Effector memory CD4-positive, alpha-beta T cell (primary cell): Measurements from ENCODE around the gene SEL1L2.

Source experiments
- DNase-seq, 3 donors: peaks; one replicate each; pipeline ENCODE4 v3.0.0-alpha.2; 2020
- H3K27ac ChIP-seq: 2 replicates; pipeline ENCODE4 v1.7.0; 2013; ENCODE audit warnings: mild to moderate bottlenecking, low read length, moderate library complexity; ENCODE audit not compliant: insufficient read depth, poor library complexity, severe bottlenecking
- H3K27me3 ChIP-seq: replicated peaks from 2 replicates; pipeline ENCODE4 v1.7.0; 2013; ENCODE audit warnings: mild to moderate bottlenecking, low read length; ENCODE audit not compliant: insufficient read depth, control insufficient read depth, poor library complexity, severe bottlenecking
- H3K36me3 ChIP-seq: 2 replicates; pipeline ENCODE4 v1.7.0; 2013; ENCODE audit warnings: mild to moderate bottlenecking, low read length, moderate library complexity; ENCODE audit not compliant: control insufficient read depth, insufficient read depth
- H3K4me1 ChIP-seq: 2 replicates; pipeline ENCODE4 v1.7.0; 2013; ENCODE audit warnings: low read length, mild to moderate bottlenecking; ENCODE audit not compliant: control insufficient read depth, insufficient read depth, poor library complexity, severe bottlenecking
- H3K4me3 ChIP-seq: 2 replicates; pipeline ENCODE4 v1.7.0; 2013; ENCODE audit warnings: low read length, low read depth, mild to moderate bottlenecking; ENCODE audit not compliant: insufficient read depth, poor library complexity, severe bottlenecking
- H3K9me3 ChIP-seq: 2 replicates; pipeline ENCODE4 v1.7.0; 2013; ENCODE audit warnings: mild to moderate bottlenecking, low read length, moderate library complexity; ENCODE audit not compliant: control insufficient read depth
- total RNA-seq, 3 donors: gene quantifications; one replicate each; lab custom pipeline; 2026; lab: John Stamatoyannopoulos, UW

SEL1L2 gene, protein sequence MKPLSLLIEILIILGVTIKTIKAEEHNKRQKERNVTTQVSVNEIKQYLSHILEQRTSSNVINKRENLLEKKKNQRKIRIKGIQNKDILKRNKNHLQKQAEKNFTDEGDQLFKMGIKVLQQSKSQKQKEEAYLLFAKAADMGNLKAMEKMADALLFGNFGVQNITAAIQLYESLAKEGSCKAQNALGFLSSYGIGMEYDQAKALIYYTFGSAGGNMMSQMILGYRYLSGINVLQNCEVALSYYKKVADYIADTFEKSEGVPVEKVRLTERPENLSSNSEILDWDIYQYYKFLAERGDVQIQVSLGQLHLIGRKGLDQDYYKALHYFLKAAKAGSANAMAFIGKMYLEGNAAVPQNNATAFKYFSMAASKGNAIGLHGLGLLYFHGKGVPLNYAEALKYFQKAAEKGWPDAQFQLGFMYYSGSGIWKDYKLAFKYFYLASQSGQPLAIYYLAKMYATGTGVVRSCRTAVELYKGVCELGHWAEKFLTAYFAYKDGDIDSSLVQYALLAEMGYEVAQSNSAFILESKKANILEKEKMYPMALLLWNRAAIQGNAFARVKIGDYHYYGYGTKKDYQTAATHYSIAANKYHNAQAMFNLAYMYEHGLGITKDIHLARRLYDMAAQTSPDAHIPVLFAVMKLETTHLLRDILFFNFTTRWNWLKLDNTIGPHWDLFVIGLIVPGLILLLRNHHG
- 0 reads per million in 3 donors for total RNA-seq

DNA sequence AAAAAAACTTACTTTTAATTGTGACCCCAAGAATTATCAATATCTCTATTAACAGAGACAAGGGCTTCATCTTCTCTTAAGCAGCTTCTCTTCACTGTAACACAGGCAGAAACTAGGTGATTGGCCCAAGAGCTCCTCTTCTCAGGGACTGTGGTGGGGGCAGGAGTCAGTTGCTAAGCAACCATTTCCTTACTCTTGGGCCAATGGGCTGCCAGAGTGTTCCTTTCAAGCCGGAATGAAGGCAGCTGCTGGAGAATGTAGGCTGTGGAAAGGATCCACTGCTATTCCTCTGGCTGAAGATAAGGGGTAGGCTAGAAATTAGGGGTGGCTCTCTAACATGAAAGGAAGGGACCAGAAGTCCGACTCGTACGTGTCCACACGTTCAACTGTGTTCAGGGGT lies at the start of gene SEL1L2:
SEL1L2 (minus strand) TSS at position 150 of the 400 bp plus-strand sequence; CDS start at position 70, 80 bp downstream.
- no peak within 1 kb of the TSS for H3K27ac ChIP-seq
- H3K9me3 ChIP-seq, result peaks cover 5% of the 10 kb centered on the region
- no peaks in the 10 kb centered on the region for H3K36me3 ChIP-seq
- no peak within 1 kb of the TSS for H3K4me3 ChIP-seq
- no peaks in the 10 kb centered on the region for H3K27me3 ChIP-seq
- H3K4me1 ChIP-seq, result no peaks in the 10 kb centered on the region
- DNase-seq, result no peak

DNA sequence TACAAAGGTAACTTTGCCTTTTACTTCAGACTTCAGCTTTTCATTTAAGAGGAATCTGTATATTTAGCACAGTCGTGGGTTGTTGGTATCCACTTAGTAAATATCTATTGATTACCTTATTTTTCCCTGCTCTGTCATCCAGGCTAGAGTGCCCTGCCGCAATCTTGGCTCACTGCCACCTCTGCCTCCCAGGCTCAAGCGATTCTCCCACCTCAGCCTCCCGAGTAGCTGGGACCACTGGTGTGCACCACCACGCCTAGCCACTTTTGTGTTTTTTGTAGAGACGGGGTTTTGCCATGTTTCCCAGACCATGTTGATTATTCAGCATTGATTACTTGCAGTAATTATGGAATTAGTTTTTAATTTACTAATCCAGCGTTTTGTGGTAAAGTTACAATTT lies 46.2 kb upstream of the SEL1L2 start:
- H3K27ac ChIP-seq, result no peak overlapping the region
- no peaks in the 10 kb centered on the region for H3K4me1 ChIP-seq
- DNase-seq, result no peak
- H3K9me3 ChIP-seq, result no peaks in the 10 kb centered on the region
- H3K27me3 ChIP-seq, result no peaks in the 10 kb centered on the region
- H3K36me3 ChIP-seq, result no peaks in the 10 kb centered on the region
- H3K4me3 ChIP-seq, result no peak overlapping the region

DNA sequence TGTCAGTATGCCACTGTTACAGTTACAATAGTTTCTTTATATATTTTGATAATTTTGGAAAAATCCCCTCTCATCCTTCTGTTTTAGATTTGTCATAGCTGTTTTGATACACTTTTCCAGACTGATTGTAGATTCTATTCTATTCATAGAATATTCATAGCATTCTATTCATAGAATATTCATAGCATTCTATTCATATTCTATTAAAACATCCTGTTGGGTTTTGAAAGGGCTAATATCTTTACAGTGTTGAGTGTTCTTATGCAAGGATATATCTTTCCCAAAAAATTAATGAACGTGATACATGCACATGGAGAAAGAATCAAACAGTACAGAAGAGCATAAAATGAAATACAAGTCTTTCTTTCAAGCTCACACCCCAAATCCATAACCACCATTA lies 42.9 kb upstream of the SEL1L2 start:
- DNase-seq, result no peak
- no peak overlapping the region for H3K4me3 ChIP-seq
- H3K36me3 ChIP-seq, result no peaks in the 10 kb centered on the region
- no peaks in the 10 kb centered on the region for H3K9me3 ChIP-seq
- no peaks in the 10 kb centered on the region for H3K27me3 ChIP-seq
- H3K4me1 ChIP-seq, result no peaks in the 10 kb centered on the region
- H3K27ac ChIP-seq, result no peak overlapping the region

GRCh38 chr20:14030991-14031390 lies 40.6 kb upstream of the SEL1L2 start:
- DNase-seq, result no peak
- no peaks in the 10 kb centered on the region for H3K9me3 ChIP-seq

DNA sequence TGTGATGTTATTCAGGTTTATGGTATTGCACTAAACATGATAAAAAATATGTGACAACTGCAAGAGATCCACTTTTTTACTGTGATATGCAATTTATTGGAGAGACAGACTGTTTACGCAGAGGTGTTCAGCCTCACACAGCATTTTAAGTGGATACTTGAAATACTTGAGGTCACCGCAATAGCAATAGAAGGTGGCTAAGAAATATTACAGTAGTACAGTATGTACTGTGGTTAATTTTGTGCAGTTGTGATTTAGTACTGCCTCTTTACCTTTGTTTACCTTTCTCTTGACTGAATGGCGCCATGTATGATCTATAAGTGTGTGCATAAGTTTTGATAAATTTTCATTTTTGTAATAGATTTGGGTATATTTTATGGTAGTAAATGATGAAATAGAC lies 22.3 kb upstream of the SEL1L2 start:
- no peak for DNase-seq
- no peaks in the 10 kb centered on the region for H3K27me3 ChIP-seq
- no peaks in the 10 kb centered on the region for H3K36me3 ChIP-seq
- H3K4me3 ChIP-seq, result no peak overlapping the region
- H3K4me1 ChIP-seq, result no peaks in the 10 kb centered on the region
- H3K9me3 ChIP-seq, result no peaks in the 10 kb centered on the region
- no peak overlapping the region for H3K27ac ChIP-seq

More at GRCh38 chr20:14030991-14031390, 40.6 kb upstream of the SEL1L2 start:
- Histone ChIP-seq H3K4me1 (no peaks in the 10 kb centered on the region), H3K4me3 (no peak overlapping the region), H3K27ac (no peak overlapping the region), H3K27me3 (no peaks in the 10 kb centered on the region), H3K36me3 (no peaks in the 10 kb centered on the region)

- Histone ChIP-seq H3K9me3 (no peaks in the 10 kb centered on the region), H3K4me1 (no peaks in the 10 kb centered on the region), H3K36me3 (no peaks in the 10 kb centered on the region), H3K27me3 (no peaks in the 10 kb centered on the region), H3K4me3 (no peak overlapping the region), H3K27ac (no peak overlapping the region)
- DNase-seq, result no peak
Measured at GRCh38 chr20:14009208-14009607, 18.8 kb upstream of the SEL1L2 start.

DNA sequence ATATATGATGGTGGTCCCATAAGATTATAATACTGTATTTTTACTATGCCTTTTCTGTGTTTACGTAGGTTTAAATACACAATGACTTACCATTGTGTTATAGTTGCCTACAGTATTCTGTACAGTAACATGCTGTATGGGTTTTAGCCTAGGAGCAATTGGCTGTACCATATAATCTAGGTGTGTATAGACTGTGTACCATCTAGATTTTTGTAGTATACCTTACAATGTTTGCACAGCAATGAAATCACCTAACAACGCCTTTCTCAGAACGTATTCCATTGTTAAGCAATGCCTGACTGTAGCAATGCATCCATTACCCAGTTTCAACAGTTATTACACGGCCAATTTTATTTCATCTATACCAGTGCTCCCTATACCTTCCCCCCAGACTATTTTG lies 15.6 kb upstream of the SEL1L2 start:
- no peak for DNase-seq
- Histone ChIP-seq H3K27ac (no peak overlapping the region), H3K9me3 (no peaks in the 10 kb centered on the region), H3K4me1 (no peaks in the 10 kb centered on the region), H3K27me3 (no peaks in the 10 kb centered on the region), H3K36me3 (no peaks in the 10 kb centered on the region), H3K4me3 (no peak overlapping the region)

DNA sequence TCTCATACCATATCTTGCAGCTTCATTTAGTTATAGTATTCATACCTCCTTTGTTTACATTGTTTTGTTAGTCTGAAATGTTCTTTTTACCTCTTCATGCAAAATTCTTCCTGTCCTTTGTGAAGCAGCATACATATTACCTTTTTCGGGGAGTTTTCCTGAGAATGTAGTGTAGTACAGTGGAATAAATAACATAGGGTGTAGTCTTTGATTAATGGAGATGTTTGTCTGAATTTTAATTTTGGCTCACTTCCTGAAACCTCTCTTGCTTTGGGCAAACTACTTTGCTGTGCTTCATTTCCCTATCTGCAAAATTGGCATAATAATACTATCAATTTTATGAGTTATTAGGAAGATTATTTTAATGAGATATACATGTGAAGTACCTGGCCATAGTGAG lies 10.5 kb upstream of the SEL1L2 start:
- Histone ChIP-seq H3K36me3 (no peaks in the 10 kb centered on the region), H3K4me1 (no peaks in the 10 kb centered on the region), H3K9me3 (no peaks in the 10 kb centered on the region), H3K27me3 (no peaks in the 10 kb centered on the region), H3K4me3 (no peak overlapping the region), H3K27ac (no peak overlapping the region)
- no peak for DNase-seq

- H3K9me3 ChIP-seq, result peaks cover 5% of the 10 kb centered on the region
- no peak overlapping the region for H3K27ac ChIP-seq
- no peaks in the 10 kb centered on the region for H3K4me1 ChIP-seq
- H3K36me3 ChIP-seq, result no peaks in the 10 kb centered on the region
- H3K27me3 ChIP-seq, result no peaks in the 10 kb centered on the region
- DNase-seq, result no peak
- H3K4me3 ChIP-seq, result no peak overlapping the region
Measured at GRCh38 chr20:13996265-13996664, 5.9 kb upstream of the SEL1L2 start.

DNA sequence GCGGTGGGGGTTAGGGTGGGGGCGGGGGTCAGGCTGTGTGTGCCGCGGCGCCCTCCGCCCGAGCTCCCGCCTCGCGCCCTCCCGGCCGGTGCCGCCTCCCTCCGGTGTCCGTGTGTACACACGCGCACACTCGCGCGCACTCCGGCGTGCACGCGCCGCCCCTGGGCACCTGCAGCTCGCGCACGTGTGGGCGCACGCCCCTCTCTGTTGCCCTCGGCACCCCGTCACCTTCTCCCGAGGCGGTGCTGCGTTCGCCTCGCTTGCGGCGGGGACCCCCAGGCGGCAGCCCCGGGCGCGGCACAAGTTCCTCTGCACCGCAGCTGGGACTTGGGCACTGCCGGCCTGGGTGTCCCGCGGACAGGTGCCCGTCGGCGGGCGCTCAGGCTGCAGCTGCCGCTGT lies 5.4 kb upstream of the SEL1L2 start:
- Histone ChIP-seq H3K4me3 (no peak overlapping the region), H3K27ac (no peak overlapping the region), H3K27me3 (no peaks in the 10 kb centered on the region), H3K36me3 (no peaks in the 10 kb centered on the region), H3K9me3 (peaks cover 5% of the 10 kb centered on the region), H3K4me1 (no peaks in the 10 kb centered on the region)
- DNase-seq, result no peak
